ENCODE data around the gene TRIM62. TPM values are rescaled to one million over a fixed set of nuclear protein-coding genes. Genes with fewer than 3 reads are reported as not detected.
"Not testable (repeated sequence)": the region's sequence is repeated elsewhere in the genome, so short reads cannot be mapped to it uniquely, and the experiment has no call there.

The TRIM62 gene
- total RNA-seq, 1 donor from 2014 or later = 4.5 TPM

DNA sequence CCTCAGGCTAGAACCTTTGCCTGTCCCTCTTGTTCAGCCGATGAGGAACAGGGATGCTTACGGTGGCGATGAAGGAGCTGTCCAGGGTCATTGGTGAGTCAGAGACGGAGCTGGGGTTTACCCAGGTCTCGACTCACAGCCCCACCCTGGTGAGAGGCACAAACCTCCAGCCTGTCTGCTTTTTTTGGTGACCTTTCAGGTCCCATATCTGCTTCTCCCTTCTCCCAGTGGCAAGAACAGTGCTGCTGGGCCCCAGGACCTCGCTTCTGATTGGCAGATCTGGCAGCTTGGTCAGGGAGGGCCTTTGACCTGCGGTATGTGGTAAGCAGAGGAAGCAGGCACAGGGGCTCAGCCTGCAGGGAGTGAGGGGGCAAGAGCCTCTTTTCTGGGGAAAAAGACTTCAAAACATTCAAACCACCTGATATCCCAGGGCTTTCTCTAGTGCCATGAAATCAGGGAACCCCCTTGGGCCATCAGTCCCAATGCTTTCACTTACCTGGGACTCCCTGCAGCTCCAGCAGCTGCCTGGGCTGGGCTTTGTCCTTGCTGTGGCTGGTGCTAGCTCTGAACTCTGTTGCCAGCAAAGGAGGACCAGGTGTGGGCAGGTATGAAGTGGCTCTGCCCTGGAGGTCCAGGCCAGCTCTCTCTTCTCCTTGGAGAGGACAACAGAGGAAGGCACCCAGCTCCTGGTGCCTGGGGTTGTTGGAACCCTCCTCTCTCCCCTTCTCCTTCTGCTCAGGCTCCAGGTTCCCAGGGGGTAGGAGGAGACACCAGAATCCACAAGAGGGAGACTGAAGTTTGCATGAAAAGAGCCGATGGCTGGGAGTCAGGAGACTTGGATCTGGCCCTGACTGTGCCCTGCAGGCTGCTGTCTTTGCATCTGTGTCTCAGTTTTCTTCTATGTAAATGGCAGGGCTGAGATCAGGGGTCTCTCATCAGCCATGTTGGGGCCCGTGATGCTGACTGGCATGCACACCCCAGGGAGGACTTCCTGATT, 41.4 kb downstream of the TRIM62 start:
- Histone ChIP-seq H3K4me3 (no peak overlapping the region), H3K36me3 (no peaks in the 10 kb centered on the region), H3K4me1 (no peaks in the 10 kb centered on the region), H3K27me3 (no peaks in the 10 kb centered on the region), H3K27ac (no peak overlapping the region), H3K9me3 (no peaks in the 10 kb centered on the region)
- intact Hi-C loops (cut with DNase I) = no loop called here
- ATAC-seq = no peak
- TF ChIP-seq, protein P1, sequence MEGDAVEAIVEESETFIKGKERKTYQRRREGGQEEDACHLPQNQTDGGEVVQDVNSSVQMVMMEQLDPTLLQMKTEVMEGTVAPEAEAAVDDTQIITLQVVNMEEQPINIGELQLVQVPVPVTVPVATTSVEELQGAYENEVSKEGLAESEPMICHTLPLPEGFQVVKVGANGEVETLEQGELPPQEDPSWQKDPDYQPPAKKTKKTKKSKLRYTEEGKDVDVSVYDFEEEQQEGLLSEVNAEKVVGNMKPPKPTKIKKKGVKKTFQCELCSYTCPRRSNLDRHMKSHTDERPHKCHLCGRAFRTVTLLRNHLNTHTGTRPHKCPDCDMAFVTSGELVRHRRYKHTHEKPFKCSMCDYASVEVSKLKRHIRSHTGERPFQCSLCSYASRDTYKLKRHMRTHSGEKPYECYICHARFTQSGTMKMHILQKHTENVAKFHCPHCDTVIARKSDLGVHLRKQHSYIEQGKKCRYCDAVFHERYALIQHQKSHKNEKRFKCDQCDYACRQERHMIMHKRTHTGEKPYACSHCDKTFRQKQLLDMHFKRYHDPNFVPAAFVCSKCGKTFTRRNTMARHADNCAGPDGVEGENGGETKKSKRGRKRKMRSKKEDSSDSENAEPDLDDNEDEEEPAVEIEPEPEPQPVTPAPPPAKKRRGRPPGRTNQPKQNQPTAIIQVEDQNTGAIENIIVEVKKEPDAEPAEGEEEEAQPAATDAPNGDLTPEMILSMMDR (IDR thresholded peaks at IDR 0.05) = no peak
- no peak for DNase-seq

DNA sequence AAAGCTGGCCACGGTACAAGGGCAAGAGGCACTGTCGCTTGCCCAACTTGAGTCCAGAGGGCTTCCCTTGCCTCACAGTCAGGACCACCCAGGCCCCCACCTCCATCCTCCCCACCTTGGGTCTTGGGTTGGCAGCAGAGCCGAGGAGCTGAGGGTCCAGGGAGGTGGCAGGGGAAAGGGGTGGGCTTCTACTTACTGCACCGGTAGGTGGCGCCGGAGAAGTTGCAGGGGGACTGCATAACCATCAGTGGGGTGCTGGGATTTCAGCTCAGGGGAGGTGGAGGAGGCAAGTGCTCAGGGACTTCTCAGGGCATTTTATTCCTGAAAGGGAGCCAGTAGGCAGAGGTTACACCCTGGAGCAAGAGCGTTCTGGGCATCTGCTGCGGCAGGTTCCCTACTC, 44.0 kb downstream of the TRIM62 start:
- no peaks in the 10 kb centered on the region for H3K27me3 ChIP-seq
- H3K27ac ChIP-seq = no peak overlapping the region
- no peak overlapping the region for H3K4me3 ChIP-seq
- intact Hi-C loops (cut with DNase I) = no loop called here
- no peaks in the 10 kb centered on the region for H3K36me3 ChIP-seq
- peaks cover 5% of the 10 kb centered on the region for H3K4me1 ChIP-seq
- no peak for DNase-seq
- TF ChIP-seq, protein P1 (IDR thresholded peaks at IDR 0.05) = peak; percentile 39
- ATAC-seq = peak; percentile 44
- H3K9me3 ChIP-seq = no peaks in the 10 kb centered on the region

DNA sequence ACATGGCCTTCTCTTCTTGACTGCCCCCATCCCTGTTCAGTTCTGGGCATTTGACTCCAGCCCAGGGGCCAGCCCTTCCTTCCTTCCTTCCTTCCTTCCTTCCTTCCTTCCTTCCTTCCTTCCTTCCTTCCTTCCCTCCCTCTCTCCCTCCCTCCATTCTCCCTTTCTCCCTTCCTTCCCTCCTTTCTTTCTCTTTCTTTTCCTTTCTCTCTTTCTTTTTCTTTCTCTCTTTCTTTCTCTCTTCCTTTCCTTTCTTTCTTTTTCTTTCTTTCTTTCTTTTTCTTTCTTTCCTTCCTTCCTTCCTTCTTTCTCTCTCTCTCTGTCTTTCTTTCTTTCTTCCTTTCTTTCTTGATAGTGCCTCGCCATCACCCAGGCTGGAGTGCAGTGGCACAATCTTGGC, 45.8 kb downstream of the TRIM62 start:
- H3K9me3 ChIP-seq; H3K4me1 ChIP-seq; ATAC-seq; DNase-seq; intact Hi-C loops (cut with DNase I); H3K27ac ChIP-seq; H3K36me3 ChIP-seq; H3K4me3 ChIP-seq; H3K27me3 ChIP-seq: not testable (repeated sequence)

DNA sequence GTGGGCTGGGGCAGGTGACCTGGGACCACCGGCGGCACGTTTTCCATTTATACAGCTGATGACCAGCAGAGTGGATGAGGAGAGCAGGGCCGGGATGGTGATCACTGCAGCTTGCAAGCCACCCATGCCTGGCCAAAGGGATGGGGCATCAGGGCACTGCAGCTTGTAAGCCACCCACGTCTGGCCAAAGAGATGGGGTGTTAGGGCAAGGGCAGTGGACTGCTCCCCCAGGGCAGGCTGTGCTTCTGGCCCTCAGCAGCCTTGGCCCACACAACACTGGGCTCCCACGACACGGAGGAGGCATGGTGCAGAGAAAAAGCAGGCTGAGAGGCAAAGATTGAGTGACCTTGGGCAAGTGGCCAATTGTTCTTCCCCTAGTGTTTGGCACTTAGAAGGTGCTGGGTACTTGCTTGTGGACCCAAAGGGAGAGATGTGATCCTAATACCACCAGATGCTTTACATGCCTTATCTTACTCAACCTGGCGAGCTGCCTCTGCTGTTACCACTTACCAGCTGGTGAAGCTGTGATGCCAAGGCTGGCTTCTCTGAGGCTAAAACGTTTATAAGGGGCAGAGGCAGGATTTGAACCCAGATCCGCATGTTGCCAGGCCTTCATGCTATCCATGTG, 48.3 kb downstream of the TRIM62 start:
- intact Hi-C loops (cut with DNase I) = no loop called here
- Histone ChIP-seq H3K36me3 (no peaks in the 10 kb centered on the region), H3K27ac (no peak overlapping the region), H3K27me3 (no peaks in the 10 kb centered on the region), H3K9me3 (no peaks in the 10 kb centered on the region), H3K4me3 (no peak overlapping the region), H3K4me1 (peaks cover 5% of the 10 kb centered on the region)
- ATAC-seq = no peak
- DNase-seq = no peak
- TF ChIP-seq, protein P1 (IDR thresholded peaks at IDR 0.05) = no peak

DNA sequence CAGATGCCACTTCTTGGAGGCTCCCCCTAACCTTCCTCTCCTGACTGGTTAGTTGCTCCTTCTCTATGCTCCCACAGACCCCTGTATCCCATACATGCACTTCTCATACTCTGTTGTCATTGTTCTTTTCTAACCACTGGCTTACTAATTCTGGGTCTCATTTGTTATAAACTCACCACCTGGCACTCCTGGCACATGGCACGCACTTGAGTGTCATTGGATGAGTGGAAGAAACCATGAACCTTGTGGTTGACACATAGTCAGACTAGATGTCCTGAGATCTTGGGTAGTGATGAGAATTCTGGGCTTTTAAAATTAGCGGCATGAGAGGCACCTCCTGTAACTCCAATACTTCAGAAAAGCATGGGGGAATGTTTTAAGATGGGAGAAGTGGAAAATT, 49.3 kb downstream of the TRIM62 start:
- Histone ChIP-seq H3K27me3 (no peaks in the 10 kb centered on the region), H3K27ac (no peak overlapping the region), H3K9me3 (no peaks in the 10 kb centered on the region), H3K4me3 (no peak overlapping the region), H3K36me3 (no peaks in the 10 kb centered on the region), H3K4me1 (peaks cover 5% of the 10 kb centered on the region)
- TF ChIP-seq, protein P1 (IDR thresholded peaks at IDR 0.05) = no peak
- intact Hi-C loops (cut with DNase I) = no loop called here
- DNase-seq = no peak
- ATAC-seq = no peak

DNA sequence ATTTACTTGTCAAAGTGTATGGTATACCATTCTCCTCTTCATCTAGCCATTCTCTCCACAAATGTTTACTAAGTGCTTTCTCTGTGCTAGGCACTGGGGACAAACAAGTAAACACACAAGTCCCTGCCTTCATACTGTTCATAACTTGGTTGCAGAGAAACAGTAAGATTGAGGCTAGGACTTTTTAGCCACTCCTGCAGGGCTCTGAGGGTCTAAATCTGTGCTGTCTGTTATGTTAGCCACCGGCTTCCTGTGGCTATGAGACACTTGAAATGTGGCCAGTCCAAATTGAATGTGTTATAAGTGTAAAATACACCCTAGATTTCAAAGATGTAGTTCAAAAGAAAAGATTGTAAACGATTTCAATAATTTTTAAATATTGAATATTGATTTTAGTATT, 50.7 kb downstream of the TRIM62 start:
- no peak overlapping the region for H3K27ac ChIP-seq

More for the DNA sequence above, 50.7 kb downstream of the TRIM62 start:
- no peaks in the 10 kb centered on the region for H3K9me3 ChIP-seq
- H3K36me3 ChIP-seq = no peaks in the 10 kb centered on the region
- TF ChIP-seq, protein P1 (IDR thresholded peaks at IDR 0.05) = no peak
- H3K4me3 ChIP-seq = no peak overlapping the region
- intact Hi-C loops (cut with DNase I) = no loop called here
- no peak for ATAC-seq
- H3K4me1 ChIP-seq = peaks cover 9% of the 10 kb centered on the region
- no peaks in the 10 kb centered on the region for H3K27me3 ChIP-seq
- no peak for DNase-seq
